Gastroesophageal sphincter (tissue), 3 donors: ENCODE data around the gene CX3CL1.

Experiments used
- CTCF ChIP-seq, 4 experiments: fragments of 200-600 bp in 2 of 4; fragments of 450-650 bp in 2 of 4; sonication (generic) in 1 of 4; IDR thresholded peaks; one replicate each; pipeline ENCODE4 v1.5.1; 2017 to 2019; ENCODE audit warnings: antibody characterized with exemption in 4 of 4, mild to moderate bottlenecking in 2 of 4, moderate library complexity in 2 of 4
- POLR2A ChIP-seq, 2 donors: fragments of 450-650 bp; IDR thresholded peaks; one replicate each; pipeline ENCODE4 v1.6.1; 2017; ENCODE audit warnings: antibody characterized with exemption in 2 of 2, mild to moderate bottlenecking in 2 of 2, moderate library complexity in 1 of 2
- POLR2AphosphoS5 ChIP-seq: sonication (generic); formaldehyde crosslinking; IDR thresholded peaks from one replicate; pipeline ENCODE4 v1.6.1; 2017; ENCODE audit warnings: antibody characterized with exemption

DNA sequence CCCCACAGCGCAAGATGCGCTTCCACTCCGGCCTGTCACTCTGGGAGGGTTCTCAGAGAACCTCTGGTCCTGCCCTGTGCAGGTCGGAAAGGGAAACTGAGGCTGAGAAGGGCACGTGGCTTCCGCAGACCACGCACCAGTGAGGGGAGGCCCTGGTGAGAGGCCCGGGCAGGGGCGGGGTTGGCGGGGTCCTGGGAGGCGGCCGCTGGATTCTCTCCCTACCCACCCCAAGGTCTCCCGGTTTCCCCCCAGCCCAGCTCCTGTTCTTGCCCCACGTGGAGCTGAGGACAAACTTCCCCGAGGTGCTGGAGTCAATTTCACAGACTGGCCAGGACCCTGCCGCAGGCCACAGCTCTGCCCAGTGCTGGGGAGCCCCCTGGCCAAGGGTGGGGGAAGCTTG, 43.8 kb downstream of the CX3CL1 start:
- no peak for TF ChIP-seq CTCF (IDR thresholded peaks at IDR 0.05)
- TF ChIP-seq POLR2A (IDR thresholded peaks at IDR 0.05) = no peak
- no peak for TF ChIP-seq POLR2AphosphoS5
